Nephron (organoid): Measurements from ENCODE around the gene USB1.

Experiments
- H3K27ac Mint-ChIP-seq, 3 experiments: 2 replicates each; pipeline ENCODE4 v1.8.0; 2020; ENCODE audit warnings: mixed read lengths in 3 of 3, mild to moderate bottlenecking in 2 of 3, moderate library complexity in 1 of 3
- H3K27me3 Mint-ChIP-seq: 2 replicates; pipeline ENCODE4 v1.8.0; 2021; ENCODE audit warnings: low read depth, mild to moderate bottlenecking, moderate library complexity, mixed read lengths
- H3K36me3 Mint-ChIP-seq: 2 replicates; pipeline ENCODE4 v1.8.0; 2020; ENCODE audit warnings: low read depth, mixed read lengths
- H3K4me1 Mint-ChIP-seq: 2 replicates; pipeline ENCODE4 v1.8.0; 2020; ENCODE audit warnings: mixed read lengths
- H3K4me3 Mint-ChIP-seq, 3 experiments: 2 replicates each; pipeline ENCODE4 v1.8.0; 2020; ENCODE audit warnings: mild to moderate bottlenecking in 3 of 3, mixed read lengths in 3 of 3, moderate library complexity in 2 of 3
- H3K9me3 Mint-ChIP-seq: 2 replicates; pipeline ENCODE4 v1.8.0; 2020; ENCODE audit warnings: mixed read lengths
- TF ChIP-seq, protein P1 (sequence below), 3 experiments: fragments of 200-600 bp; sonication (generic); IDR thresholded peaks; one replicate each; pipeline ENCODE4 v1.5.0; 2021; ENCODE audit warnings: antibody characterized with exemption in 3 of 3; ENCODE audit not compliant: unreplicated experiment in 3 of 3

Gene USB1

GRCh38 chr16:58016840-58017446 is 15.7 kb downstream of the USB1 start:
- TF ChIP-seq, protein P1, sequence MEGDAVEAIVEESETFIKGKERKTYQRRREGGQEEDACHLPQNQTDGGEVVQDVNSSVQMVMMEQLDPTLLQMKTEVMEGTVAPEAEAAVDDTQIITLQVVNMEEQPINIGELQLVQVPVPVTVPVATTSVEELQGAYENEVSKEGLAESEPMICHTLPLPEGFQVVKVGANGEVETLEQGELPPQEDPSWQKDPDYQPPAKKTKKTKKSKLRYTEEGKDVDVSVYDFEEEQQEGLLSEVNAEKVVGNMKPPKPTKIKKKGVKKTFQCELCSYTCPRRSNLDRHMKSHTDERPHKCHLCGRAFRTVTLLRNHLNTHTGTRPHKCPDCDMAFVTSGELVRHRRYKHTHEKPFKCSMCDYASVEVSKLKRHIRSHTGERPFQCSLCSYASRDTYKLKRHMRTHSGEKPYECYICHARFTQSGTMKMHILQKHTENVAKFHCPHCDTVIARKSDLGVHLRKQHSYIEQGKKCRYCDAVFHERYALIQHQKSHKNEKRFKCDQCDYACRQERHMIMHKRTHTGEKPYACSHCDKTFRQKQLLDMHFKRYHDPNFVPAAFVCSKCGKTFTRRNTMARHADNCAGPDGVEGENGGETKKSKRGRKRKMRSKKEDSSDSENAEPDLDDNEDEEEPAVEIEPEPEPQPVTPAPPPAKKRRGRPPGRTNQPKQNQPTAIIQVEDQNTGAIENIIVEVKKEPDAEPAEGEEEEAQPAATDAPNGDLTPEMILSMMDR (IDR thresholded peaks at IDR 0.05; ENCODE audit: unreplicated experiment in 3 of 3), result no peak
- Mint-ChIP-seq H3K36me3 (no peaks in the 10 kb centered on the region), H3K4me1 (peaks cover 10% of the 10 kb centered on the region), H3K4me3 (no peak overlapping the region), H3K9me3 (no peaks in the 10 kb centered on the region), H3K27ac (no peak overlapping the region), H3K27me3 (no peaks in the 10 kb centered on the region)

- Mint-ChIP-seq H3K27ac (no peak overlapping the region), H3K36me3 (no peaks in the 10 kb centered on the region), H3K4me3 (no peak overlapping the region), H3K4me1 (peaks cover 27% of the 10 kb centered on the region), H3K9me3 (no peaks in the 10 kb centered on the region), H3K27me3 (peaks cover 14% of the 10 kb centered on the region)
- TF ChIP-seq, protein P1 (IDR thresholded peaks at IDR 0.05; ENCODE audit: unreplicated experiment in 3 of 3), result no peak
Measured at GRCh38 chr16:58018803-58019202, 17.6 kb downstream of the USB1 start.

DNA sequence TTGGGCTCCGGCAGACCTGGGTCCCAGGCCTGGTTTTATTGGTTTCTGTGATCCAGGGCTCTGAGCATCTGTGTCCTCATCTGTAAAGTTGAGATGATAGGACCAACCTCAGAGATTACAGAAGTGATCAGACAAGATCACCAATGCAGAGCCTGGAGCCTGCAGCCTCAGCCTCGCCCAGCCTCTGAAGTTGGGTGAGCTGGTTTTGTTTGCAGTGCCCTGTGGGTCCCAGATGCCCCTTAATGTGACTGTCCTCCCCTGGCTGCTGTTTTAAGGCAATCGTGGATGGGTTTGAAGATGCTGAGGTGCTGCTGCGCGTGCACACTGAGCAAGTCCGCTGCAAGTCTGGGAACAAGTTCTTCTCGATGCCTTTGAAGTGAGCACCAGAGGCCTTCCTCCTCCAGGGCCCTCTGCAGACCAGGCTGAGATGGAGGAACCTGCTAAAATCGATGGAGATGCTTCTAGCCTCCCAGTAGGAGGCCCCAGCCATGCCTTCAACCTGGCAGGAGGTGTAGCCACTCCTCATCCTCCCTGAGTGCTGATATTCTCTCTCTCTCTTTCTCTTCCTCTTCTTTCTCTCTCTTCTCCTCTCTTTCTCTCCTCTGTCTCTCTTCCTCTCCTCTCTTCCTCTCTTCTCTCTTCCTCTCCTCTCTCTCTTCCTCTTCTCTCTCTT is 18.8 kb downstream of the USB1 start:
- Mint-ChIP-seq H3K4me3 (no peak overlapping the region), H3K9me3 (no peaks in the 10 kb centered on the region), H3K36me3 (no peaks in the 10 kb centered on the region), H3K27ac (no peak overlapping the region), H3K4me1 (peaks cover 33% of the 10 kb centered on the region), H3K27me3 (peaks cover 26% of the 10 kb centered on the region)
- TF ChIP-seq, protein P1 (IDR thresholded peaks at IDR 0.05; ENCODE audit: unreplicated experiment in 3 of 3), result no peak

- Mint-ChIP-seq H3K4me1 (peaks cover 35% of the 10 kb centered on the region), H3K9me3 (no peaks in the 10 kb centered on the region), H3K36me3 (no peaks in the 10 kb centered on the region), H3K4me3 (no peak overlapping the region), H3K27me3 (peaks cover 27% of the 10 kb centered on the region), H3K27ac (peak overlapping the region in 2 of 3 experiments; percentile 1 to 8)
- TF ChIP-seq, protein P1 (IDR thresholded peaks at IDR 0.05; ENCODE audit: unreplicated experiment in 3 of 3), result peak; percentile 82 to 93 (median 87)
Measured at GRCh38 chr16:58020628-58021521, 19.7 kb downstream of the USB1 start.

GRCh38 chr16:58021661-58022551 is 20.7 kb downstream of the USB1 start:
- Mint-ChIP-seq H3K9me3 (no peaks in the 10 kb centered on the region), H3K36me3 (no peaks in the 10 kb centered on the region), H3K4me1 (peaks cover 35% of the 10 kb centered on the region), H3K4me3 (peak overlapping the region in 2 of 3 experiments; percentile 71 to 89), H3K27ac (peak overlapping the region in 1 of 3 experiments; percentile 64), H3K27me3 (peaks cover 27% of the 10 kb centered on the region)
- TF ChIP-seq, protein P1 (IDR thresholded peaks at IDR 0.05; ENCODE audit: unreplicated experiment in 3 of 3), result no peak
